ENCODE measurements around the gene MLXIPL. TPM values are rescaled to one million over a fixed set of nuclear protein-coding genes. Genes with fewer than 3 reads are reported as not detected.

MLXIPL gene
- total RNA-seq, 4 donors from 2014 or later, result 17.3 to 106 (median 28.4) TPM

GRCh38 chr7:73633844-73634243 is 9.5 kb upstream of the MLXIPL start:
- no peaks in the 10 kb centered on the region for H3K4me1 ChIP-seq
- no peak overlapping the region for H3K4me3 ChIP-seq
- no peaks in the 10 kb centered on the region for H3K9me3 ChIP-seq
- 76 to 84% methylated on average over 5 to 8 of the region's 8 CpGs for WGBS, 2 donors (ENCODE audit: low coverage in 1 of 2)
- DNase-seq, result no peak
- TF ChIP-seq EP300 (IDR thresholded peaks at IDR 0.05; ENCODE audit: low read depth), result no peak
- no peak for TF ChIP-seq POLR2A (IDR thresholded peaks at IDR 0.05)
- TF ChIP-seq CTCF (IDR thresholded peaks at IDR 0.05), result no peak
- no peak for TF ChIP-seq POLR2AphosphoS5 (IDR thresholded peaks at IDR 0.05)
- in situ Hi-C loops (cut with MboI; ENCODE audit: low pct_ligation_motif_present in 1 of 4, low pct_unique_long_range_greater_than_20kb in 1 of 4, low sequenced_read_pairs in 3 of 4), result loop anchor here in 2 of 4 donors (25.0 kb wide), 1 partner anchor 228 kb away; the partner anchor contains the start of gene TMEM270 (in 2 of the 2)
- peaks cover 11% of the 10 kb centered on the region for H3K27me3 ChIP-seq
- H3K27ac ChIP-seq, result no peak overlapping the region
- intact Hi-C loops (cut with DNase I; ENCODE audit: low total_unique reads), result no loop called here
- H3K36me3 ChIP-seq, result no peaks in the 10 kb centered on the region

- H3K27ac ChIP-seq, result no peak overlapping the region
- no peak for TF ChIP-seq EP300 (IDR thresholded peaks at IDR 0.05; ENCODE audit: low read depth)
- no peak for TF ChIP-seq POLR2A (IDR thresholded peaks at IDR 0.05)
- H3K36me3 ChIP-seq, result no peaks in the 10 kb centered on the region
- WGBS, 2 donors (ENCODE audit: low coverage in 1 of 2), result 87 to 94% methylated on average over 3 to 7 of the region's 7 CpGs
- no peaks in the 10 kb centered on the region for H3K4me1 ChIP-seq
- peaks cover 16% of the 10 kb centered on the region for H3K27me3 ChIP-seq
- DNase-seq, result no peak
- no peak overlapping the region for H3K4me3 ChIP-seq
- intact Hi-C loops (cut with DNase I; ENCODE audit: low total_unique reads) (no loop called here), in situ Hi-C loops (cut with MboI; ENCODE audit: low pct_ligation_motif_present in 1 of 4, low pct_unique_long_range_greater_than_20kb in 1 of 4, low sequenced_read_pairs in 3 of 4) (loop anchor here in 2 of 4 donors (25.0 kb wide), 1 partner anchor 229 kb away; the partner anchor contains the start of gene TMEM270 (in 2 of the 2))
- H3K9me3 ChIP-seq, result no peaks in the 10 kb centered on the region
These were observed 9.0 kb upstream of the MLXIPL start for GRCh38 chr7:73633323-73633722.

GRCh38 chr7:73631558-73631957 is 7.2 kb upstream of the MLXIPL start:
- Histone ChIP-seq H3K4me1 (no peaks in the 10 kb centered on the region), H3K27me3 (peaks cover 31% of the 10 kb centered on the region), H3K4me3 (no peak overlapping the region), H3K27ac (no peak overlapping the region), H3K36me3 (no peaks in the 10 kb centered on the region), H3K9me3 (no peaks in the 10 kb centered on the region)
- intact Hi-C loops (cut with DNase I; ENCODE audit: low total_unique reads) (no loop called here), in situ Hi-C loops (cut with MboI; ENCODE audit: low pct_ligation_motif_present in 1 of 4, low pct_unique_long_range_greater_than_20kb in 1 of 4, low sequenced_read_pairs in 3 of 4) (loop anchor here in 2 of 4 donors (25.0 kb wide), 1 partner anchor 231 kb away; the partner anchor contains the start of gene TMEM270 (in 2 of the 2))
- no peak for TF ChIP-seq EP300 (IDR thresholded peaks at IDR 0.05; ENCODE audit: low read depth)
- no peak for TF ChIP-seq POLR2A (IDR thresholded peaks at IDR 0.05)
- no peak for TF ChIP-seq CTCF (IDR thresholded peaks at IDR 0.05)
- no peak for TF ChIP-seq POLR2AphosphoS5 (IDR thresholded peaks at IDR 0.05)
- DNase-seq, result no peak
- WGBS, 2 donors (ENCODE audit: low coverage in 1 of 2), result 17 to 38% methylated on average over 1 of the region's 1 CpG

GRCh38 chr7:73628504-73628903 is 4.2 kb upstream of the MLXIPL start:
- H3K27me3 ChIP-seq, result peaks cover 56% of the 10 kb centered on the region
- intact Hi-C loops (cut with DNase I; ENCODE audit: low total_unique reads), result no loop called here
- 89% methylated on average over 4 of the region's 4 CpGs; no CpG with 5 or more reads in 1 of the 2 donors for WGBS, 2 donors (ENCODE audit: low coverage in 1 of 2)
- H3K36me3 ChIP-seq, result no peaks in the 10 kb centered on the region
- DNase-seq, result no peak
- H3K4me3 ChIP-seq, result no peak overlapping the region
- H3K27ac ChIP-seq, result no peak overlapping the region
- no peaks in the 10 kb centered on the region for H3K9me3 ChIP-seq
- peaks cover 6 to 13% (median 10%) of the 10 kb centered on the region in 4 donors for H3K4me1 ChIP-seq
- no peak for TF ChIP-seq CTCF (IDR thresholded peaks at IDR 0.05)
- no peak for TF ChIP-seq EP300 (IDR thresholded peaks at IDR 0.05; ENCODE audit: low read depth)
- TF ChIP-seq POLR2A (IDR thresholded peaks at IDR 0.05), result no peak
- no peak for TF ChIP-seq POLR2AphosphoS5 (IDR thresholded peaks at IDR 0.05)
- in situ Hi-C loops (cut with MboI; ENCODE audit: low pct_ligation_motif_present in 1 of 4, low pct_unique_long_range_greater_than_20kb in 1 of 4, low sequenced_read_pairs in 3 of 4), result loop anchor here in 2 of 4 donors (25.0 kb wide), 1 partner anchor 234 kb away; the partner anchor contains the start of gene TMEM270 (in 2 of the 2)
